Measurements from ENCODE around the gene DDR2. TPM values are rescaled to one million over a fixed set of nuclear protein-coding genes. Genes with fewer than 3 reads are reported as not detected.

Gene DDR2
- total and polyA plus RNA-seq, 2 donors from 2014 or later = 3.9 to 19.8 TPM

DNA sequence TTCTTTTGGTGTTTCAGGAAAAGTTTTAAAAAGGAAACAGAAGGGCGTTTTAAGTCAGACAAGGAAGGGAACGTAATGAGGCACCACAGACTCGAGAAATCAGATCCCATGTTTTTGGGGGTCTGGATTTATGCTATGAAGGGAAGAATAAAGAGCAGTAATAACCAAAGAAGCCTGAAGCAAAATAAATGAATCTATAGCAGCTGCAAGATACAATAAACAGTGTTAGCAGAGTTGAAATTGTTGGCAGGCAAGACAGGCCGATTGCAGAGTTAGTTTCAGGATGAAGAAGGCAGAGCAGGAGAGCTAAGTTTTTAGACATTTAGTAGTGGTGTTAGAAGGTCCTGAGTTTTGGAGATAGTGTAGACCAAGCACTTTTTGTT is 425 bp downstream of the DDR2 start:
- intact Hi-C loops (cut with DNase I) = no loop called here
- no peaks in the 10 kb centered on the region for H3K27me3 ChIP-seq (ENCODE audit: control insufficient read depth, insufficient read depth, low read length)
- peak overlapping the region; percentile 39 to 68 (median 56) for H3K4me3 ChIP-seq (ENCODE audit: low read length in 3 of 3)
- FAIRE-seq (no peak), DNase-seq (peak in 2 of 5 donors; percentile 30 to 59)
- H3K36me3 ChIP-seq (ENCODE audit: control insufficient read depth in 2 of 3, insufficient read depth in 3 of 3, low read length in 3 of 3) = no peaks in the 10 kb centered on the region
- H3K9me3 ChIP-seq (ENCODE audit: control insufficient read depth in 2 of 3, insufficient read depth in 1 of 3, low read length in 3 of 3) = no peaks in the 10 kb centered on the region
- TF ChIP-seq, protein P1, sequence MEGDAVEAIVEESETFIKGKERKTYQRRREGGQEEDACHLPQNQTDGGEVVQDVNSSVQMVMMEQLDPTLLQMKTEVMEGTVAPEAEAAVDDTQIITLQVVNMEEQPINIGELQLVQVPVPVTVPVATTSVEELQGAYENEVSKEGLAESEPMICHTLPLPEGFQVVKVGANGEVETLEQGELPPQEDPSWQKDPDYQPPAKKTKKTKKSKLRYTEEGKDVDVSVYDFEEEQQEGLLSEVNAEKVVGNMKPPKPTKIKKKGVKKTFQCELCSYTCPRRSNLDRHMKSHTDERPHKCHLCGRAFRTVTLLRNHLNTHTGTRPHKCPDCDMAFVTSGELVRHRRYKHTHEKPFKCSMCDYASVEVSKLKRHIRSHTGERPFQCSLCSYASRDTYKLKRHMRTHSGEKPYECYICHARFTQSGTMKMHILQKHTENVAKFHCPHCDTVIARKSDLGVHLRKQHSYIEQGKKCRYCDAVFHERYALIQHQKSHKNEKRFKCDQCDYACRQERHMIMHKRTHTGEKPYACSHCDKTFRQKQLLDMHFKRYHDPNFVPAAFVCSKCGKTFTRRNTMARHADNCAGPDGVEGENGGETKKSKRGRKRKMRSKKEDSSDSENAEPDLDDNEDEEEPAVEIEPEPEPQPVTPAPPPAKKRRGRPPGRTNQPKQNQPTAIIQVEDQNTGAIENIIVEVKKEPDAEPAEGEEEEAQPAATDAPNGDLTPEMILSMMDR (IDR thresholded peaks at IDR 0.05; ENCODE audit: borderline replicate concordance, extremely low read depth, insufficient read depth) = no peak
- peak overlapping the region in 2 of 3 donors; percentile 4 to 33 for H3K9ac ChIP-seq (ENCODE audit: low read length in 3 of 3)
- no peaks in the 10 kb centered on the region for H3K4me1 ChIP-seq (ENCODE audit: control insufficient read depth in 2 of 3, insufficient read depth in 2 of 3, low read depth in 1 of 3, low read length in 3 of 3)
- peak overlapping the region; percentile 20 to 27 for H3K27ac ChIP-seq (ENCODE audit: low read depth in 2 of 2, low read length in 2 of 2)

DNA sequence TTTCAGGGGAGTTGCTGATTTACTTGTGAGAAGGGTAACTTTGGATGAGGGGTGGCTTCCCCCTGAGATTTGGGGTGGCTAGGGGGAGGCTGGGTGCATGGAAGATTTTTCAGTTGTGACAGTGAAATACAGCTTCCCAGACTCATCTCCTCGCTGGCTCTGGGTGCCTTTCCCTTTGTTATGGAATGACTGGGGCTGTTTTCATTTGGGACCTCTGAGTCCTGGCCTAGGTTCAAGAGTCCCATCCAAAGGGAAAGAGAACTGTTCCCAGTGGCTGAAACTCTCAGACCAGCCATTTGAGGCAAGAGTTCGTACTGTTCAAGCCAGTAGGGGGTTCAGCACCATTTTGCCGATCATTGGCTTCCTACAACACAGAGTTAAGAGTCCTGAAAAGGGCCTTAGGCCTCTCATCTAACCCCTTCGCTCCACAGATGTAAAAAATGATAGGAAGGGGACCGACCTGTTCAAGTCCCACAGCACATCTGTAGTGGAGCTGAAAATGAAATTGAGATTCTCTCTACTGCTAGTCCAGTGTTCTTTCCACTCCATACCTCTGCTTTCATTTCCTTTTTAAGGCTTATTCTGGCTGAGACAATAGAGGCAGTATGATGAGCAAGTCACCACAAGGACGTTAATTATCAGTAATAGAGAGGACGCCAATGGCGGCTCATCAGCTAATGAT is 958 bp downstream of the DDR2 start:
- TF ChIP-seq, protein P1 (IDR thresholded peaks at IDR 0.05; ENCODE audit: borderline replicate concordance, extremely low read depth, insufficient read depth) = no peak
- FAIRE-seq (no peak), DNase-seq (peak in 1 of 5 donors; percentile 46)
- Histone ChIP-seq H3K9me3 (ENCODE audit: control insufficient read depth in 2 of 3, insufficient read depth in 1 of 3, low read length in 3 of 3) (no peaks in the 10 kb centered on the region), H3K4me1 (ENCODE audit: control insufficient read depth in 2 of 3, insufficient read depth in 2 of 3, low read depth in 1 of 3, low read length in 3 of 3) (no peaks in the 10 kb centered on the region), H3K9ac (ENCODE audit: low read length in 3 of 3) (peak overlapping the region in 2 of 3 donors; percentile 4 to 33), H3K36me3 (ENCODE audit: control insufficient read depth in 2 of 3, insufficient read depth in 3 of 3, low read length in 3 of 3) (no peaks in the 10 kb centered on the region), H3K27me3 (ENCODE audit: control insufficient read depth, insufficient read depth, low read length) (no peaks in the 10 kb centered on the region), H3K4me3 (ENCODE audit: low read length in 3 of 3) (peak overlapping the region; percentile 39 to 68 (median 56)), H3K27ac (ENCODE audit: low read depth in 2 of 2, low read length in 2 of 2) (peak overlapping the region; percentile 54 to 56)
- intact Hi-C loops (cut with DNase I) = no loop called here

- TF ChIP-seq, protein P1 (IDR thresholded peaks at IDR 0.05; ENCODE audit: borderline replicate concordance, extremely low read depth, insufficient read depth) = no peak
- H3K4me3 ChIP-seq (ENCODE audit: low read length in 3 of 3) = no peak overlapping the region
- DNase-seq (no peak), FAIRE-seq (no peak)
- no peaks in the 10 kb centered on the region for H3K4me1 ChIP-seq (ENCODE audit: control insufficient read depth in 2 of 3, insufficient read depth in 2 of 3, low read depth in 1 of 3, low read length in 3 of 3)
- H3K9me3 ChIP-seq (ENCODE audit: control insufficient read depth in 2 of 3, insufficient read depth in 1 of 3, low read length in 3 of 3) = no peaks in the 10 kb centered on the region
- intact Hi-C loops (cut with DNase I) = no loop called here
- no peaks in the 10 kb centered on the region for H3K36me3 ChIP-seq (ENCODE audit: control insufficient read depth in 2 of 3, insufficient read depth in 3 of 3, low read length in 3 of 3)
- H3K27ac ChIP-seq (ENCODE audit: low read depth in 2 of 2, low read length in 2 of 2) = no peak overlapping the region
- H3K27me3 ChIP-seq (ENCODE audit: control insufficient read depth, insufficient read depth, low read length) = no peaks in the 10 kb centered on the region
- H3K9ac ChIP-seq (ENCODE audit: low read length in 3 of 3) = no peak overlapping the region
Observed at GRCh38 chr1:162635418-162635817, 3.2 kb downstream of the DDR2 start.
